ENCODE measurements around the gene APBA1. TPM values are rescaled to one million over a fixed set of nuclear protein-coding genes. Genes with fewer than 3 reads are reported as not detected.

APBA1 gene
- total and polyA plus RNA-seq, 9 of the 15 experiments (the other 6 are each of a cell fraction or from before 2014, with no cell fraction given) = 0.01 to 0.02 TPM; not detected in 7

DNA sequence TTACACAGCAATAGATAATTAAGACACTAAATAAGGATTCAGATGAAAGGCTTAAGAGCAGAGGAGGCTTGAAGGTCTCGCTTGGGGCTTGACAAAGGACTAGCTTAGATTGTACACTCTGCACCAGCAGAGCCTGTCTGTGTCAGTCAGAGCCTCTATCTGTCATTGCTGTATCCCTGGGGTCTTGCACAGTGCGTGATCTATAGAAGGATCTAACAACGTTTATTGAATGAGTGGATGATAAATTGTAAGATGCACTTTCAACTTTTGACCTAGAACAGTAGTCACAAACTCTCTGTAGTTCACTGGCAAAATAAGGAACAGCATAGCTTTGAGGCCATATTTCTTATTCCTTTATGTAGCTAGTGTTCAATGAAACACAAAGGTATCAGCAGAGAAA, 173.7 kb downstream of the APBA1 start:
- CTCF ChIA-PET (ENCODE audit: low intra/inter-chr PET ratio) = no interaction called here
- H3K79me2 ChIP-seq (ENCODE audit: control insufficient read depth, insufficient read depth, low read length) = no peaks in the 10 kb centered on the region
- POLR2A ChIA-PET = no interaction called here
- no peaks in the 10 kb centered on the region for H3K4me1 ChIP-seq (replicated peaks in 1 of 2; ENCODE audit: control insufficient read depth in 2 of 2, insufficient read depth in 2 of 2, low read length in 2 of 2)
- H4K20me1 ChIP-seq (replicated peaks; ENCODE audit: control insufficient read depth, insufficient read depth, low read length) = no peaks in the 10 kb centered on the region
- no TSS peak for BruUV-seq (replicated peaks)
- no peak overlapping the region for H2AFZ ChIP-seq (ENCODE audit: low read depth, low read length)
- no peak overlapping the region for H3K4me2 ChIP-seq (ENCODE audit: insufficient read depth, low read length)
- H3K9ac ChIP-seq (ENCODE audit: insufficient read depth in 1 of 2, low read depth in 2 of 2, low read length in 2 of 2) = no peak overlapping the region
- in situ Hi-C loops (cut with MboI) = no loop called here
- no peaks in the 10 kb centered on the region for H3K9me1 ChIP-seq (ENCODE audit: control insufficient read depth, insufficient read depth, low read length)
- no peaks in the 10 kb centered on the region for H3K36me3 ChIP-seq (ENCODE audit: control insufficient read depth, insufficient read depth, low read length)
- no peak overlapping the region for H3K4me3 ChIP-seq
- no peak for TF ChIP-seq KDM2B (CRISPR knock-in tag; IDR thresholded peaks at IDR 0.05)
- TF ChIP-seq NBN (IDR thresholded peaks at IDR 0.05; ENCODE audit: low read depth) = no peak
- TF ChIP-seq ETS2 (tag; IDR thresholded peaks at IDR 0.05; ENCODE audit: borderline replicate concordance, poor library complexity, severe bottlenecking) = no peak
- no peak for TF ChIP-seq BMI1 (IDR thresholded peaks at IDR 0.05; ENCODE audit: low read length)
- no peak for TF ChIP-seq ZKSCAN8 (CRISPR knock-in tag; IDR thresholded peaks at IDR 0.05)
- WGBS (ENCODE audit: insufficient coverage, low coverage, missing lambda C conversion rate) = 0% methylated on average over 3 of the region's 3 CpGs
- DNase-seq (ENCODE audit: extremely low read depth in 1 of 4, low spot score in 3 of 4) (no peak), FAIRE-seq (no peak), ATAC-seq (no peak)
- no peak overlapping the region for H3K27ac ChIP-seq (ENCODE audit: extremely low read depth, low read depth, low read length)
- no peaks in the 10 kb centered on the region for H3K9me3 ChIP-seq (replicated peaks; ENCODE audit: control insufficient read depth, insufficient read depth, low read depth, low read length)
- H3K27me3 ChIP-seq (ENCODE audit: control insufficient read depth in 2 of 2, insufficient read depth in 2 of 2, low read length in 2 of 2) = peaks cover 0 to 6% of the 10 kb centered on the region in 2 experiments; a peak in 1 of 5 replicates
- intact Hi-C loops (cut with micrococcal nuclease) = no loop called here

DNA sequence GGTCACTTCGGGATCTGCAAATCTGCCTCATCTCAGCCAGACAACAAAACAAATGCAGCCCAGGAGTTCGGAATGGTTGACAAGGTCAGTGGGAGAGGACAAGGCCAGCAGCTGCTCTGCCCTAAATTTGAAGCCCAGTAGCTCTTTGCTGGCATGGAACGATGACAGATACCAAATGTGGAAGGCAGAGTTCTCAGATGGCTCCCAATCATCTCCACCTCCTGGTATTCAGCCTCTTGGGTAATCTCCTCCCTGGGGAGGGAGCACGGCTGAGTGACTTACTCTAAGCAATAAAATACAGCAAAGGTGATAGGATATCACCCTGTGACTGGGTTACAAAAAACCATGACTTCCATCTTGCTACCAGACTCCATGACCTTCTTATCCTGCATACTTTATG, 174.4 kb downstream of the APBA1 start:
- ATAC-seq (no peak), DNase-seq (ENCODE audit: extremely low read depth in 1 of 4, low spot score in 3 of 4) (no peak), FAIRE-seq (no peak)
- Histone ChIP-seq H3K4me1 (replicated peaks in 1 of 2; ENCODE audit: control insufficient read depth in 2 of 2, insufficient read depth in 2 of 2, low read length in 2 of 2) (no peaks in the 10 kb centered on the region), H3K4me2 (ENCODE audit: insufficient read depth, low read length) (no peak overlapping the region), H3K27ac (ENCODE audit: extremely low read depth, low read depth, low read length) (no peak overlapping the region), H2AFZ (ENCODE audit: low read depth, low read length) (no peak overlapping the region), H4K20me1 (replicated peaks; ENCODE audit: control insufficient read depth, insufficient read depth, low read length) (no peaks in the 10 kb centered on the region), H3K79me2 (ENCODE audit: control insufficient read depth, insufficient read depth, low read length) (no peaks in the 10 kb centered on the region), H3K36me3 (ENCODE audit: control insufficient read depth, insufficient read depth, low read length) (no peaks in the 10 kb centered on the region), H3K27me3 (ENCODE audit: control insufficient read depth in 2 of 2, insufficient read depth in 2 of 2, low read length in 2 of 2) (peaks cover 0 to 6% of the 10 kb centered on the region in 2 experiments; a peak in 1 of 5 replicates), H3K9me3 (replicated peaks; ENCODE audit: control insufficient read depth, insufficient read depth, low read depth, low read length) (no peaks in the 10 kb centered on the region), H3K4me3 (no peak overlapping the region), H3K9me1 (ENCODE audit: control insufficient read depth, insufficient read depth, low read length) (no peaks in the 10 kb centered on the region), H3K9ac (ENCODE audit: insufficient read depth in 1 of 2, low read depth in 2 of 2, low read length in 2 of 2) (no peak overlapping the region)
- intact Hi-C loops (cut with micrococcal nuclease) (no loop called here), in situ Hi-C loops (cut with MboI) (no loop called here)
- ChIA-PET POLR2A (no interaction called here), CTCF (ENCODE audit: low intra/inter-chr PET ratio) (no interaction called here)
- BruUV-seq (replicated peaks) = no TSS peak
- WGBS (ENCODE audit: insufficient coverage, low coverage, missing lambda C conversion rate) = 3% methylated on average over 4 of the region's 4 CpGs
- TF ChIP-seq TCFL5 (CRISPR knock-in tag; conservative IDR thresholded peaks at IDR 0.05) (no peak), MECOM (CRISPR knock-in tag; IDR thresholded peaks at IDR 0.05) (no peak), LEF1 (IDR thresholded peaks at IDR 0.05) (no peak)
